Progenitor cell of endocrine pancreas (in vitro differentiated cells): Measurements from ENCODE around the gene AKT3. TPM values are rescaled to one million over a fixed set of nuclear protein-coding genes. Genes with fewer than 3 reads are reported as not detected.

Experiments
- DNase-seq: peaks from one replicate; pipeline ENCODE4 v3.0.0; 2021; ENCODE audit warnings: low spot score; ENCODE audit not compliant: unreplicated experiment
- H3K27ac Mint-ChIP-seq: 2 replicates; pipeline ENCODE4 v1.8.0; 2021; ENCODE audit warnings: mild to moderate bottlenecking, moderate library complexity, mixed read lengths
- H3K27me3 Mint-ChIP-seq: 2 replicates; pipeline ENCODE4 v1.8.0; 2021; ENCODE audit warnings: mixed read lengths
- H3K36me3 Mint-ChIP-seq: 2 replicates; pipeline ENCODE4 v1.8.0; 2022; ENCODE audit warnings: mixed read lengths; ENCODE audit not compliant: insufficient read depth
- H3K4me1 Mint-ChIP-seq: 2 replicates; pipeline ENCODE4 v1.8.0; 2021; ENCODE audit warnings: low read depth, mixed read lengths
- H3K4me3 Mint-ChIP-seq: 2 replicates; pipeline ENCODE4 v1.8.0; 2021; ENCODE audit warnings: low read depth, mild to moderate bottlenecking, moderate library complexity, mixed read lengths
- H3K9me3 Mint-ChIP-seq: 2 replicates; pipeline ENCODE4 v1.8.0; 2021; ENCODE audit warnings: low read depth, mixed read lengths
- CTCF ChIP-seq: fragments of 200-600 bp; sonication (generic); IDR thresholded peaks from one replicate; pipeline ENCODE4 v1.5.0; 2021; ENCODE audit warnings: antibody characterized with exemption, mild to moderate bottlenecking; ENCODE audit not compliant: unreplicated experiment
- total RNA-seq: library from RNA; stranded (reverse); gene quantifications from 2 replicates; pipeline ENCODE4 v1.2.1, GENCODE V29; 2021

Gene AKT3
- total RNA-seq, 1 donor from 2014 or later, result 45.5 TPM

GRCh38 chr1:243520831-243521230 is 329.2 kb downstream of the AKT3 start:
- H3K9me3 Mint-ChIP-seq, result peaks cover 9% of the 10 kb centered on the region
- no peak for DNase-seq
- no peak for TF ChIP-seq CTCF
- no peak overlapping the region for H3K4me3 Mint-ChIP-seq
- H3K27me3 Mint-ChIP-seq, result no peaks in the 10 kb centered on the region
- H3K36me3 Mint-ChIP-seq, result peaks cover 4% of the 10 kb centered on the region
- no peak overlapping the region for H3K27ac Mint-ChIP-seq
- no peaks in the 10 kb centered on the region for H3K4me1 Mint-ChIP-seq

GRCh38 chr1:243514927-243515326 is 335.1 kb downstream of the AKT3 start:
- Mint-ChIP-seq H3K27ac (no peak overlapping the region), H3K27me3 (no peaks in the 10 kb centered on the region), H3K4me1 (no peaks in the 10 kb centered on the region), H3K36me3 (peaks cover 6% of the 10 kb centered on the region), H3K9me3 (peaks cover 9% of the 10 kb centered on the region), H3K4me3 (no peak overlapping the region)
- no peak for DNase-seq
- TF ChIP-seq CTCF, result no peak

- DNase-seq, result no peak
- Mint-ChIP-seq H3K27me3 (no peaks in the 10 kb centered on the region), H3K4me1 (no peaks in the 10 kb centered on the region), H3K27ac (no peak overlapping the region), H3K4me3 (no peak overlapping the region), H3K9me3 (peaks cover 9% of the 10 kb centered on the region), H3K36me3 (peaks cover 6% of the 10 kb centered on the region)
- no peak for TF ChIP-seq CTCF
Measured at GRCh38 chr1:243513726-243514491, 336.1 kb downstream of the AKT3 start.

GRCh38 chr1:243510928-243511327 is 339.1 kb downstream of the AKT3 start:
- Mint-ChIP-seq H3K9me3 (no peaks in the 10 kb centered on the region), H3K4me3 (no peak overlapping the region), H3K4me1 (no peaks in the 10 kb centered on the region), H3K27me3 (no peaks in the 10 kb centered on the region), H3K36me3 (peaks cover 2% of the 10 kb centered on the region), H3K27ac (no peak overlapping the region)
- no peak for TF ChIP-seq CTCF
- no peak for DNase-seq

GRCh38 chr1:243508943-243509342 is 341.1 kb downstream of the AKT3 start:
- Mint-ChIP-seq H3K9me3 (no peaks in the 10 kb centered on the region), H3K4me1 (no peaks in the 10 kb centered on the region)

More at GRCh38 chr1:243508943-243509342, 341.1 kb downstream of the AKT3 start:
- no peak for DNase-seq
- H3K36me3 Mint-ChIP-seq, result peaks cover 2% of the 10 kb centered on the region
- no peak overlapping the region for H3K27ac Mint-ChIP-seq
- no peak for TF ChIP-seq CTCF
- H3K27me3 Mint-ChIP-seq, result no peaks in the 10 kb centered on the region
- H3K4me3 Mint-ChIP-seq, result no peak overlapping the region
